Activated T-helper 1 cell treated with anti-CD3 and anti-CD28 coated beads, Interleukin-2, amount 50 U/mL, for 16 hours (primary cell): ENCODE measurements around the gene ENDOD1.
"Not testable (repeated sequence)": the region's sequence is repeated elsewhere in the genome, so short reads cannot be mapped to it uniquely, and the experiment has no call there.

Source experiments
- DNase-seq, 2 donors: peaks; one replicate each; pipeline ENCODE4 v3.0.0-alpha.2; 2020; ENCODE audit warnings: low read depth in 1 of 2, low spot score in 1 of 2

ENDOD1 gene, protein sequence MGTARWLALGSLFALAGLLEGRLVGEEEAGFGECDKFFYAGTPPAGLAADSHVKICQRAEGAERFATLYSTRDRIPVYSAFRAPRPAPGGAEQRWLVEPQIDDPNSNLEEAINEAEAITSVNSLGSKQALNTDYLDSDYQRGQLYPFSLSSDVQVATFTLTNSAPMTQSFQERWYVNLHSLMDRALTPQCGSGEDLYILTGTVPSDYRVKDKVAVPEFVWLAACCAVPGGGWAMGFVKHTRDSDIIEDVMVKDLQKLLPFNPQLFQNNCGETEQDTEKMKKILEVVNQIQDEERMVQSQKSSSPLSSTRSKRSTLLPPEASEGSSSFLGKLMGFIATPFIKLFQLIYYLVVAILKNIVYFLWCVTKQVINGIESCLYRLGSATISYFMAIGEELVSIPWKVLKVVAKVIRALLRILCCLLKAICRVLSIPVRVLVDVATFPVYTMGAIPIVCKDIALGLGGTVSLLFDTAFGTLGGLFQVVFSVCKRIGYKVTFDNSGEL

DNA sequence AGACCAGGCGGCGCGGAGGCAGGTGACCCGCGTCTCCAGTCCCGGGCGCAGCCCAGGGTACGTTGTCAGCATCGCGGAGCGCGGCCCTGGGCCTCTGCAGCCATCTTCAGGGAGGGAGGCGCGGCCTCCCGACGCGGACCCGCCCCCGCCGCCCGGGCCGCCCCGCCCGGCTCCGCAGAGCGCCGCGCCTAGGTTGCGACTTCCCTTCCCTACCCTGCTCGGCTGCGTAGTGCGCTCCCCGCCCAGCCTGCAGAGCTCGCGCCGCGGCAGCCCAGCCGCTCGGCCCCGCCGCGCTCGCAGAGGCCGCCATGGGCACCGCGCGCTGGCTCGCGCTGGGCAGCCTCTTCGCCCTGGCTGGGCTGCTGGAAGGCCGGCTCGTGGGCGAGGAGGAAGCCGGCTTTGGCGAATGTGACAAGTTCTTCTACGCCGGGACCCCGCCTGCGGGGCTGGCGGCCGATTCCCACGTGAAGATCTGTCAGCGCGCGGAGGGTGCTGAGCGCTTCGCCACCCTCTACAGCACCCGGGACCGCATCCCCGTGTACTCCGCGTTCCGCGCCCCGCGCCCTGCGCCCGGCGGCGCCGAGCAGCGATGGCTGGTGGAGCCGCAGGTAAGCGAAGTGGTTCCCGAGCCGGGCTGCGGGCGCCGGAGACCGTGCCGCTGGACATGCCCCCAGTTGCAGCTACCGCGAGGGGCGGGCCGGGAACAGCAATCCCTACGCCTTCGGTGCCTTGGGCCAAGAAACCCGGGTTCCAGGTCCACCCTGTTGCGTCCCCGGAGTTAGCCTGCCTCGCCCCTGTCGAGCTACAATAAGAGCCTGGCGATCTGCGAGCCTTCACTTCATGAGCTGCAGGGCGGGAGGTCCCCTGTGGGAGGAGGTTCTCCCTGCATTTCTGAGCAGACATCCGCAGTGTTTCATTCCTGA is at the start of gene ENDOD1:
ENDOD1 (plus strand) TSS at position 227 of the 923 bp plus-strand sequence; CDS start at position 309, 82 bp downstream.
- peak; percentile 73 to 79 for DNase-seq

DNA sequence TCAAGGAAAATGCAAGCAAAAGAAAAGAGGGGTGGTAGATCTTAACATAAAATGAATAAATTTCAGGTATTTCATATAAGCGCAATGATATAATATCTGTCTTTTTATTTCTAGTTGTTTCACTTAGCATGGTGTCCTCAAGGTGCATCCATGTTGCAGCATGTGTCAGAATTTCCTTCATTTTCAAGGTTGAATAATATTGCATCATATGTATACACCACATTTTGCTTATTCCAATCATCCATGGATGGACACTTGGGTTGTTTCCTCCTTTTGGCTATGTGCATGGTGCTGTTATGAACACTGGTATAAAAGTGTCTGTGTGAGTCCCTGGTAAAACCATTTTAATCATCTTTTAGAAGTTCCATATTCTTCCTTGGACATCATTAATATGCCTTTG is 47.4 kb upstream of the ENDOD1 start:
- no peak for DNase-seq

DNA sequence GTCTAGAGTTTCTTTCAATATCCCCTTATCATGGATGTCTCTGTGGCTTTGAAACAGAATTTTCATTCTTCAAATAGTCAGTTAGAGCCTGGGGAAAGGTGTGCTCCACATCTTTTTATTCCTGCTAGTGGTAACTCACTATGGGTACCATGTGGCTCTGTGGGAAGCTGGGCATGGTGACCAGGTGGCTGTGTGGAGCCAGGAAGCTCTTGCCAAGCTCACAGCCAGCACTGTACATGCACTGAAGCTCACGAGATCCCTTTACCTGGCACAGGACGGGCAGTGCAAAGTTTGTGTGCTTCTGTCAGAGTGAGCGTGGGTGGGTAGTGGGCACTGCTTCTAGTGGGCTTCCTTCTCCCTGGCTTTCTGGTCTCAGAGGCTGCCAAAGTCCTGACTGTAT is 46.7 kb upstream of the ENDOD1 start:
- DNase-seq, result no peak

DNA sequence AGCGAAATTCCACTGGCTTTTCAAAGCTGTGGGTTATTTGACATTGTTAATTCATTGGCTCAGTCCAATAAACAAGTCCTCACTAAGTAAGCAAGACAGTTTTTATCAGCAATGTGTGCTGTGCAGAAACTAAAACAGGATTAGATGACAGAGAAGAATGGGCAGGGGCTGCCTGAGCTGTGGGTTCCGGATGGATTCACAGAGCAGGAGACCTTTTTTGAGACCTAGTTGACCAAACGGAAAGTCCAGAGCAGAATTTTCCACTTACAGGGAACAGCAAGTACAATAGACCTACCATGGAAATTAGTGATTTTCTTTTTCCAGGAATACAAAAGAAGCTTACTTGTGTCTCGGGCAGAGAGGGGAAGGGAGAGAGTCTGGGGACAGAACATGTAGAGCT is 45.6 kb upstream of the ENDOD1 start:
- DNase-seq, result no peak

DNA sequence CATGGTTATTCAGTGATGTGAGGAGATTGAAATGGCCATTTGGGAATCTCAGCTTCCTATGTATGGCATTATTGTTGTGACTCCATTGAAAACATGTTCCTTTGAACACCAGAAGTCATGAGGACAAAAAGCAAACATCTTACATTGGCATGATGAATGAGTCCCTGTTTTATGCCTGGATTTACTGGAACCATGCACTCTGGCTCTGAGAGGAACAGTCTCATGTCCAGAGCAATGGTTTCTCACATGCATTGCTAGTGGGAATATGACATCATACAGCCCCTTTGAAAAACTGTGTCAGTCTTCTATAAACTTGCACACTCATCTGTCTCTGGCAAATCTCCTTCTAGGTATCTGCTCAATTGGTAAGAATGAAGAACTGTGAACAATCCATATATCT is 43.8 kb upstream of the ENDOD1 start:
- no peak for DNase-seq

DNA sequence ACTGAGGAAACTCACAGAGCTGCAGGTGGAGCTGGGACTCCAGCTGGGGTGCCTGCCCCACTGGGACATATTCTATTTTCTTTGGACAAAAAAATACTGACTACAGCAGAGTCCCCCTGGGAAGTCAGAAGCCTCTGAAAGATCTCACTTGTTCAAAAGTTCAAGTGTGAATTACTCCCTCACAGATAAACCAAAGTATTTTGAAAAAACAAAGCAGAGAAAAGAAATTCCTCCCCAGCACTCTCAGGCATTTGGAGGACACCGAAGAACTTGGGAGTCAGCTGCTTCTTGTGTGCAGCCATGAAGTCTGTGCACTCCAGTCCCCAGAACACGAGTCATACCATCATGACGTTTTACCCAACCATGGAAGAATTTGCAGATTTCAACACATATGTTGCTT is 40.5 kb upstream of the ENDOD1 start, which contains the start of gene KDM4F:
KDM4F (plus strand) TSS at position 301 of the 400 bp plus-strand sequence.
- DNase-seq, result not testable (repeated sequence)

DNA sequence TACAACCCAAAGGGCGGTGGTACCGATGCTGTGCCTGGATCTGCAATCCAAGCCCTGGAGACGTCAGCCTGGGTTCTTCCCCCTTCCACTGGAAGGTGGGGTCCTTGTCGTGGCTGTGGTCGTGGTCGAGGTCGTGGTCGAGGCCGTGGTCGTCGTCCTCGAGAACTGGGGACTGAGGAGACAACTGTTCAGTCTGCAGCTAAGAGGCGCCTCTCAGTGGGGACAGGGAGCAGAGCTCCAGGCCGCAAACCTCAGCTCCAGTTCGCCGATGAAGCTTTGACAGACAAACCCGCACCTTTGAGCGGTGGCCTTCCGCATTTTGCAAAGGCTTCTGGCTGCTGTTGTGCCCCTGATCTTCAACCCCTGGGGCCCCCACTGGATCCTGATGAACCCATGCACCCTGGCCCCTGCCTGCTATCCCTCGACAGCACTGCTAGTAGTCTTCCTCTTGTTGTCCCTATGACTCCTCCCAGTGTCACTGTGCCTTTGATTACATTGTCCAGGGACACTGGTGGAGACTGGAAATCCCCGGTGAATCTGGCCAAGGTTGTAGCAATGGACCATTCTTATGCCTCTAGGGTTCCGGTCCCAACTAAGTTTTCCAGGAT is 38.9 kb upstream of the ENDOD1 start:
- DNase-seq, result no peak

DNA sequence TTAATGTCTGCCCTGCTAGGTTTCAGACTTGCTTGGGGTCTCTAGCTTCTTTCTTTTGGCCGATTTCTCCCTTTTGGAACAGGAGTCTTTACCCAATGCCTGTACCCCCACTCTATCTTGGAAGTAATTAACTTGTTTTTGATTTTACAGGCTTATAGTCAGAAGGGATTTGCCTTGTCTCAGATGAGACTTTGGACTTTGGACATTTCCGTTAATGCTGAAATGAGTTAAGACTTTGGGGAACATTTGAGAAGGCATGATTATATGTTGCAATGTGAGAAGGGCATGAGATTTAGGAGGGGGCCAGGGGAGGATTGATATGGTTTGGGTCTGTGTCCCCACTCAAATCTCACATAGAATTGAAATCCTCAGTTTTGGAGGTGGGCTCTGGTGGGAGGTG is 35.3 kb upstream of the ENDOD1 start:
- DNase-seq, result no peak

DNA sequence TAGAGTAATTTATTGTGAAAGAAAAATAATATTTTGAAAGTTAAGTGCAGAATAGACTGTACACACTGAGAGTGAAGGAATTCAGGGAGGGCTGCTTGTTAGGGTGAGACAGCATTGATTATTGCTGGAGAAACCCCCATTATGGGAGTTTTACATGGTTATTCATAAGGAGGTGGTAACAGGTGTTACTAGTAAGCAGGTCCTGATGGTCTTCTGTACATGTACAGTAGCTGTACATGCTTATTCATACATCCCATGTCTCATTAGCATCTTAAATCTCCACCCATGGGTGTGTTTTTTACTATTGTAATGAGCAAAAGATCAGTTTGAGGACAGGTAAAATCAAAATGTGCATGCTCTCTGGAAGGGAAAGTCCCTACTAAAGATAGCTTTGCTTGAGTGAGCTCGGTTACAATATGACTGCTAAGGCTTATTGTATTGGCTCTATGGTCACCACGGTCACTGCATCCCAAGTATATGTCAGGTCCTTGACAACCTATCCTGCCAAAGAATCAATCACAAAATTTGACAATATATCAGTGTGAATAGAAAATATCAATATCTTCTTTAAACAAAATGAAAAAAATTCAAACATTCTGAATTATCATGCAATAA is 34.3 kb upstream of the ENDOD1 start:
- DNase-seq, result no peak

DNA sequence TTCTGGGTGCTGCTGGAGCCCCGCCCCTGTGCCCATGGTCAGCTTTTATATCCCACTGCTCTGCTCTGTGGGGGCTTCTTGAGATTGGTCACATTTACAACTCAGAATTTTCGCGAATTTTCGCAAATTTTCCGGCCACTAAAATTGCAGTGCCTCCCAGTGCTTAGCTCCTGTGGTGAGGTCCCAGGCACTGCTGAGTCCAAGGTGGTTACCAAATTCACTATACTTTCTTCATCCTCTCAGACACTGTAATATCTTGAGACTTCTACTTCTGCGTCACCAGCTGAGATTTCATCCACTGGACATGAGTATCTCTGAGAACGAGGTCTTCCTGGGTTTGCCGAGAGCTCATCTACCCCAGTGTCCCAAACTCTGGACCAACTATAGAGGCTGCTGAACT is 31.7 kb upstream of the ENDOD1 start:
- no peak for DNase-seq

DNA sequence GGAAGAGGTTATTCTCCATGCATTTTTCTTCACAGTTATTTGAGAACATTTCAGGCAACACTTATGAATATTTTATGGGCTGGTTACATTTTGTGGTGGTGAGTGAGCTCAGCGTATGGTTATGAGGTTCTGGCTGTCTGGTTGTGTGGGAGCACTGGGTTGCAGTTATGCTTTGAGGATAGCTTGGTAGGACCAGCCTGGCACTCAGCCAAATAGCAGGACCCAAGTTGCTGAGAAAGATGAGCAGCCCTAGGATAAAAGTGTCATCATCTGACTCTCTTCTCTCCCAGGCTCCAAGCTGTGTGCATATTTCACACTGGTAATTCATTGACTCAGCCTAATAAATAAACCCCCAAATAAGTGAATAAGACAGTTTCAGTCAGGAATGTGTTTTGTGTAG is 31.0 kb upstream of the ENDOD1 start:
- no peak for DNase-seq

DNA sequence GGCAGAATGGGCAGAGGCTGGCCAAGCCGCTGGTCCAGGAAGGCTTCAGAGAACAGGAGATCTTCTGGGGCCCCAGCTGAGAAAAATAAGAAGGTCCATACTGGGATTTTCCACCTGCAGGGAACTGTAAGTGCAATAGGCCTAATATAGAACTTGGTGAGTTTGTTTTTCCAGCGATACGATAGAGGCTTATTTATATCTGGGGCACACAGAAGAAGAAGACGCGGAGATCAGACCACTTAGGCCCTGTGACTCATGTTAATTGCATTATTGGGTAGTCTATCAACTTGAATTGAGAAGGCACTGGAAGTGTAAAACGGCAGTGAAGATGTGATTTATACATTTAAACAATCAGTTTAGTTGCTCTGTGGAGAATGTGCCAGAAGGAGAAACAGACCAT is 30.6 kb upstream of the ENDOD1 start:
- DNase-seq, result no peak

DNA sequence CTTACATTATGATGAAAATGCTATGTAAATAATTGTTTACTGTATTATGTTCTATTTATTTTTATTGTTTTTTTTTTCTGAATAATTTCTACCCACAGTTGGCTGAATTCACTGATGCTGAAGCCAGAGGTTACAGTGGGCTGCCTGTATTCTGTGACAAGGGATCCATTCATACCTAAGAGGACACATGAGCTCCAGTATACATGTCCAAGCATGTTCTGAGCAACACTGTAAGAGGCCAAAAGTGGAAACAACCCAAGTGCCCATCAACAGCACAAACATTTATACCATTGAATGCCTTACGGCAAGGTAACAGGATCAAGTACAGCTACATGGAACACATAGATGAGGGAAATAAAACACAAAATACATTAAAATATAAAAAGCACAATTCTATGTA is 24.3 kb upstream of the ENDOD1 start:
- no peak for DNase-seq

DNA sequence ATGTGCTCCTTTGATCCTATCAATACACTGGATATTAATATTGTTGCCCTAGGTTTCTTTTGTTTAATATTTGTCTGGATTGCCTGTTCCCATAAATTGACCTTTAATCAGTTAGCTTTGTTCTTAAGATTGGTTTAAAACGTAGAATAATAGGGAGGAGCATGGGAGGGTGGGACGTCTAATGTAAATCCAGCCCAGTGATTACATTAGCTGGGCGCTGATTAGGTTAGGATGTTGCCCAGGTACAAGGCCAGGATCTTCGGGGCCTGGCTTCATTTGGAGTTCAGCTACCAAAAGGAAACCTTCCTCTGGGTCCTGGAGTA is 23.0 kb upstream of the ENDOD1 start, which contains the start of gene SRSF8:
SRSF8 (plus strand) TSS at position 204 of the 323 bp plus-strand sequence. CDS start 308 bp downstream, outside the sequence.
- DNase-seq, result no peak

DNA sequence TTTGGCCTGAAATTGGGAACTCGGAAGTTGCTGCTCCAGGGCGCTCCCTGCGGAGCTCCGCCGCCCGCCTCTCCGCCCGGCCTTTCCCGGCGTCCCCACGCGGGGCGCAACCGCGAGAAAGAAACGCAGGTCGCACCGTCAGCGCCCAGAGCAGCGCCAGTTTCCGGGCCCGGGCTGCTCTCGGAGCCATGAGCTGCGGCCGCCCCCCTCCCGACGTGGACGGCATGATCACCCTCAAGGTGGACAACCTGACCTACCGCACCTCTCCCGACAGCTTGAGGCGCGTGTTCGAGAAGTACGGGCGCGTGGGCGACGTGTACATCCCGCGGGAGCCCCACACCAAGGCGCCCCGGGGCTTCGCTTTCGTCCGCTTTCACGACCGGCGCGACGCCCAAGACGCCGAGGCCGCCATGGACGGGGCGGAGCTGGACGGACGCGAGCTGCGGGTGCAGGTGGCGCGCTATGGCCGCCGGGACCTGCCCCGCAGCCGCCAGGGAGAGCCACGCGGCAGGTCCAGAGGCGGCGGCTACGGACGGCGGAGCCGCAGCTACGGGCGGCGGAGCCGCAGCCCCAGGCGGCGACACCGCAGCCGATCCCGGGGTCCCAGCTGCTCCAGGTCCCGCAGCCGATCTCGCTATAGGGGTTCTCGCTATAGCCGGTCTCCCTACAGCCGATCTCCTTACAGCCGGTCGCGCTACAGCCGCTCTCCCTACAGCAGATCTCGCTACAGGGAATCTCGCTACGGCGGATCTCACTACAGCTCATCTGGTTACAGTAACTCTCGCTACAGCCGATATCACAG is 22.4 kb upstream of the ENDOD1 start:
- peak; percentile 58 to 70 for DNase-seq

DNA sequence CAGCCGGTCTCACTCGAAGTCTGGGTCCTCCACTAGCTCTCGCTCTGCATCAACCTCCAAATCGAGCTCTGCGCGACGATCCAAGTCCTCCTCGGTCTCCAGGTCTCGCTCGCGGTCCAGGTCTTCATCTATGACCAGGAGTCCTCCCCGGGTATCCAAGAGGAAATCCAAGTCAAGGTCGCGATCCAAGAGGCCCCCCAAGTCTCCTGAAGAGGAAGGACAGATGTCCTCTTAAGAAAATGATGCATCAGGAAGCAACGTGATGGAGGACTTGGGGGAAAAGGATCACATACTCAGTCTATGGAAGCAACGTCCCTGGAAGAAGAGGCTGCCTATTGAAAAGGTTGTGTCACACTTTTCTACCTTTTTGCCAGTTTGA is 21.8 kb upstream of the ENDOD1 start:
- no peak for DNase-seq

DNA sequence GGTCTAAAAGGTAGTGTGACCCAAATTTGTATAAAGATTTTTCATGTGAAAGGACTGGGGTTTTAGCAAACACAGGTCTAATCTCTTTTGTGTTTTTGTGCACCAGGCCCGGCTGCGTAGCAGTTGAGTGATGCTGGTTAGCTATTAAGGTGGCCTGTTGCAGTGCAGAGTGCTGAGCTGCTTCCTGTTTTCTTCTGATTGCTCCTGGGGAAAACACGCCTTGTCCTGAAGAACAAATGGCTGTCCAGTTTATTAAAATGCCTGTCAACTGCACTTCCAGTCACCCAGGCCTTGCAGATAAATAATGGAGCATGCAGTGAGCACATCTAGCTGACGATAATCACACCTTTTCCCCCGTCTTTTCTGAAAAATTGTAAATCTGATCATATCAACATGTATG is 21.1 kb upstream of the ENDOD1 start:
- DNase-seq, result peak; percentile 46 to 49

DNA sequence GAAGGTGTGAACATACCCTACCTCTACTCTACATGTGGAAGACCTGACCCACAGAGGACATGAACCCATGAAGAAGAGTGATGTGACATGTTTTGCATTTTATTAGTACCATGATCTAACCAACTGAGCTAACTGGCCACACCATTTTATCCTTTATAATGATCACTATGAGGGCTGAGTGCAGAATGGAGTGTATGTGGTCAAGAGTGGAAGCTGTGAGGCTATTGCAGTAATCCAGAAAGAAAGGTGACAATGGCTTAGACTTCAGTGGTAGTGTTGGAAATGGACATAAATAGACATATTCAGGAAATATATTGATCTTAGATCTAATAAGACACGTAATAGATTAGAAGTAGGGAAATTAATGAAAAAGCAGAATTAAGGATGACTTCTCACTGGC is 19.2 kb upstream of the ENDOD1 start:
- no peak for DNase-seq

DNA sequence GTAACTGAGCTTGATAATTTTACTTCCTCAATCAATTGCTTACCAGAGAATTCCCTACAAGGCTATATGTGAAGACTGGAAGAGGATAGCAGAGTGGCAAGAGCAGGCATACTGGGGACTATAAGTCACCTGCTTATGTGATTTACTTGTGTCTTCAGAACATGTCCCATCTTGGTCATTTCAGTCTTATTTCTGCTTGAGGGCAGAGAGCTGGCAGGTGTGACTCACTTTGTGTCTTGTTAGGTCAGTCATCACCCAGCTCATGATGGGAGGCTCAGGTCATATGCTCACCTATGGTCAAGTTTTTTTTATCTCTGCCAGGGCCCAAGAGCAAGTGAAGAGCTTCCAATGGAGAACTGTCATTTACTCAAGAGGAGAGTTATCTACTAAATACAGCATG is 16.7 kb upstream of the ENDOD1 start:
- no peak for DNase-seq
